OCI-LY1 (cell line): ENCODE results near the gene ZNF19.

Experiments
- CTCF ChIP-seq: fragments of 200-600 bp; sonication (generic), shearing (Covaris generic); IDR thresholded peaks from 2 replicates; pipeline ENCODE4 v1.5.1; 2017; ENCODE audit warnings: mild to moderate bottlenecking, antibody characterized with exemption, low read length, moderate library complexity, mixed read lengths
- EZH2 ChIP-seq: fragments of 200-600 bp; sonication (generic), shearing (Covaris generic); IDR thresholded peaks from 2 replicates; pipeline ENCODE4 v1.8.0; 2017; ENCODE audit warnings: borderline replicate concordance, mixed run types, mild to moderate bottlenecking, antibody characterized with exemption, low read length, moderate library complexity, mixed read lengths

- TF ChIP-seq EZH2 (no peak), CTCF (no peak)
These were observed 40.8 kb downstream of the ZNF19 start for GRCh38 chr16:71448274-71448866.
